ENCODE data around the gene OR6B3.

The OR6B3 gene

GRCh38 chr2:240013343-240013742 lies 40.0 kb downstream of the OR6B3 start:
- H2AFZ ChIP-seq (ENCODE audit: low read depth, low read length, severe bottlenecking): no peak overlapping the region
- H3K4me3 ChIP-seq (ENCODE audit: insufficient read depth, low read length, poor library complexity, severe bottlenecking): no peak overlapping the region
- no peak overlapping the region for H3K4me2 ChIP-seq (ENCODE audit: low read depth, low read length, poor library complexity, severe bottlenecking)
- H3K9ac ChIP-seq (ENCODE audit: low read length): no peak overlapping the region
- 0 out of 2 replicates have a peak, but pooled peaks cover 7% of the 10 kb centered on the region for H3K36me3 ChIP-seq (ENCODE audit: low read length)
- no peaks in the 10 kb centered on the region for H3K9me2 ChIP-seq (replicated peaks; ENCODE audit: insufficient read depth, low read length)
- H3K79me2 ChIP-seq (ENCODE audit: insufficient read depth, low read length): no peaks in the 10 kb centered on the region
- no peaks in the 10 kb centered on the region for H4K20me1 ChIP-seq (ENCODE audit: low read depth, low read length)
- H3K27me3 ChIP-seq (ENCODE audit: low read length): no peaks in the 10 kb centered on the region
- TF ChIP-seq CTCF (IDR thresholded peaks at IDR 0.05; ENCODE audit: insufficient read depth, low read length, poor library complexity, severe bottlenecking) (no peak), EZH2phosphoT487 (conservative IDR thresholded peaks at IDR 0.05; ENCODE audit: low read length) (no peak)
- no peaks in the 10 kb centered on the region for H3K9me3 ChIP-seq (ENCODE audit: insufficient read depth, low read length)
- H3K27ac ChIP-seq (ENCODE audit: low read depth, low read length): no peak overlapping the region
- 0 out of 2 replicates have a peak, but pooled peaks cover 3% of the 10 kb centered on the region for H3F3A ChIP-seq (ENCODE audit: insufficient read depth)

- no peak overlapping the region for H3K27ac ChIP-seq (ENCODE audit: low read depth, low read length)
- no peak overlapping the region for H3K4me3 ChIP-seq (ENCODE audit: insufficient read depth, low read length, poor library complexity, severe bottlenecking)
- H3K4me2 ChIP-seq (ENCODE audit: low read depth, low read length, poor library complexity, severe bottlenecking): no peak overlapping the region
- no peaks in the 10 kb centered on the region for H3K9me3 ChIP-seq (ENCODE audit: insufficient read depth, low read length)
- H3K79me2 ChIP-seq (ENCODE audit: insufficient read depth, low read length): no peaks in the 10 kb centered on the region
- no peaks in the 10 kb centered on the region for H3K9me2 ChIP-seq (replicated peaks; ENCODE audit: insufficient read depth, low read length)
- no peaks in the 10 kb centered on the region for H3F3A ChIP-seq (ENCODE audit: insufficient read depth)
- no peak overlapping the region for H3K9ac ChIP-seq (ENCODE audit: low read length)
- H2AFZ ChIP-seq (ENCODE audit: low read depth, low read length, severe bottlenecking): no peak overlapping the region
- no peaks in the 10 kb centered on the region for H3K27me3 ChIP-seq (ENCODE audit: low read length)
- H3K36me3 ChIP-seq (ENCODE audit: low read length): peaks cover 9% of the 10 kb centered on the region; the same call in 1 of the 2 replicates
- no peak for TF ChIP-seq EZH2phosphoT487 (conservative IDR thresholded peaks at IDR 0.05; ENCODE audit: low read length)
- TF ChIP-seq CTCF (IDR thresholded peaks at IDR 0.05; ENCODE audit: insufficient read depth, low read length, poor library complexity, severe bottlenecking): no peak
- no peaks in the 10 kb centered on the region for H4K20me1 ChIP-seq (ENCODE audit: low read depth, low read length)
These were observed 50.3 kb downstream of the OR6B3 start for GRCh38 chr2:240002983-240003382.

- Histone ChIP-seq H3F3A (ENCODE audit: insufficient read depth) (no peaks in the 10 kb centered on the region), H3K27ac (ENCODE audit: low read depth, low read length) (no peak overlapping the region), H4K20me1 (ENCODE audit: low read depth, low read length) (no peaks in the 10 kb centered on the region), H3K4me2 (ENCODE audit: low read depth, low read length, poor library complexity, severe bottlenecking) (no peak overlapping the region), H3K36me3 (ENCODE audit: low read length) (0 out of 2 replicates have a peak, but pooled peaks cover 4% of the 10 kb centered on the region), H2AFZ (ENCODE audit: low read depth, low read length, severe bottlenecking) (no peak overlapping the region), H3K79me2 (ENCODE audit: insufficient read depth, low read length) (no peaks in the 10 kb centered on the region), H3K9ac (ENCODE audit: low read length) (no peak overlapping the region), H3K9me2 (replicated peaks; ENCODE audit: insufficient read depth, low read length) (no peaks in the 10 kb centered on the region), H3K9me3 (ENCODE audit: insufficient read depth, low read length) (no peaks in the 10 kb centered on the region), H3K4me3 (ENCODE audit: insufficient read depth, low read length, poor library complexity, severe bottlenecking) (no peak overlapping the region), H3K27me3 (ENCODE audit: low read length) (no peaks in the 10 kb centered on the region)
- TF ChIP-seq CTCF (IDR thresholded peaks at IDR 0.05; ENCODE audit: insufficient read depth, low read length, poor library complexity, severe bottlenecking): no peak
- TF ChIP-seq EZH2phosphoT487 (conservative IDR thresholded peaks at IDR 0.05; ENCODE audit: low read length): no peak
These were observed 52.6 kb downstream of the OR6B3 start for GRCh38 chr2:240000671-240001070.

All from SU-DHL-6 (cell line).